NCI-H2171 (cell line): ENCODE results near the gene CDC42BPA.
"Not testable (repeated sequence)": the region's sequence is repeated elsewhere in the genome, so short reads cannot be mapped to it uniquely, and the experiment has no call there.

Experiments
- DNase-seq: peaks from one replicate; lab custom pipeline; 2025; lab: John Stamatoyannopoulos, UW

The CDC42BPA gene

DNA sequence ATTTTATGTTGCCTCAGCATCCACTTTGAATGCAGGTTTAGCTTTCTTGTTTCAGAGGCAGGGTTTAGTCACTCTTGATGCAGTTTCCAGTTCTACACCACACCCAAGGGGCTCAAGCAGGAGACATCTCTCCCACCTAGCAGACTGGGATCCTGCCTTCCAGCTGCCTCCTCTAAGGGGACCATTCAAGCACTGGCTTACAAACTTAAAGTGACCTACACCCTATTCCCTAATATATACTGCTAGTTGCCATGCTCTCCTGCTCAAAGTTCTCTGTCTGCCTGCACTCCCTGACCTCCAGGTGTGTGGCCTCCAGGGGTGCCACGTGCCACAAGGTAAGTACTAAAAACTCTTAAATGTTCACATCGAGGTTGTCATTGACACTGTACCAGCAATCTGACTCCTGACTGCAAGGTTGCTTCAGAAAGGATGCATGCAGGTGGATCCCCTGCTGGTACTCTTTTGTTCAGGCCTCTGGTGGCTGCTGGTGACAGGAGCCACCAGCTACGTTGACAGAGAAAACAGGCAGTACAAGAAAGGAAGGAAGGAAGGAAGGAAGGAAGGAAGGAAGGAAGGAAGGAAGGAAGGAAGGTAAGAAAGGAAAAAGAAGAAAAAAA is 192.3 kb downstream of the CDC42BPA start:
- no peak for DNase-seq

DNA sequence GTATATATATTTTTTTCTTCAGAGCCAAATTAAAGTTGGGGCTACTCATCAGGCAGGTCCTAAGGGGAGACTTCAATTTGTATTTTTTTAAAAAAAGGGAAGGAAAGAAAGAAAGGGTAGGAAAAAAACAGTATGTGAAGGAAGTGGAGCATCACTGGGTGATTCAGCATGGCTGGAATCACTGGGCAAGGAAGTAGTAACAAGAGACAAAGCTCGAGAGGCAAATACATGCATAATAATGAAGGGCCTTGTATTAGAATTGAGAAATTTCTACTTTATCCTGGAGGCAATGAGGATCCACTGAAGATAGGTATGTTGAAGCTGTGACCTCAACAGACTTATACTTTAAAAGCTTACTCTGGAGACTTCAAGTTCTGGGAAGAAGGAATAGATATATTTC is 193.8 kb downstream of the CDC42BPA start:
- DNase-seq, result no peak

GRCh38 chr1:227120826-227121225 is 197.5 kb downstream of the CDC42BPA start:
- peak; percentile 38 for DNase-seq

GRCh38 chr1:227112538-227112937 is 205.8 kb downstream of the CDC42BPA start:
- no peak for DNase-seq

DNA sequence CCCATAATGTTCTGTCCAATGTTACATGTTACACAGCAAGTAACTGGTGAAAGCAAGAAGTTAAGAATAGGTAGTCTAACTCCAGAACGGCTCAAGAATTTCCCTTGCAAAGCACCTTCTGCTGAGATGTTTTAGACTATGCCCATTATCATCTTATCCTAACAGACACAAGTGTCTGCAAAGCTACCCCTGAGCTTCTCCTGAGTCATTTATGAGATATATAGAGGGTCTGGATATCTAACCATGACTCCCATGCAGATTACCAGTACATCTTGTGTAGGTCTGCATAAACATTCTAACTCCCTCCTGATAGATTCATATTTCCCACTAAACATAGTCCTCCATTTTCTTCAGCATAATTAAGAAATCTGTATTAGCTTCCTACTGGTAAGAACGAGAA is 206.5 kb downstream of the CDC42BPA start:
- DNase-seq, result no peak

DNA sequence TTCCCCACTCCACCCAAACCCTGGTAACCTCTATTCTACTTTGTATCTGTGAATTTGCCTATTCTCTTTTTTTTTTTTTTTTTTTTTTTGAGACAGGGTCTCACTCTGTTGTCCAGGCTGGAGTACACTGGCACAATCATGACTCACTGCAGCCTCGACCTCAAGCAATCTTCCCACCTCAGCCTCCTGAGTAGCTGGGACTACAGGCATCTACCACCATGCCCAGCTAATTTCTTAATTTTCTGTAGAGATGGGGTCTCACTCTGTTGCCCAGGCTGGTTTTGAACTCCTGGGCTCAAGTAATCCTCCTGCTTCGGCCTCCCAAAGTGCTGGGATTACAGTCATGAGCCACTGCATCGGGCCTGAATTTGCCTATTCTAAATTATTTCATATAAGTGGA is 213.0 kb downstream of the CDC42BPA start:
- not testable (repeated sequence) for DNase-seq

DNA sequence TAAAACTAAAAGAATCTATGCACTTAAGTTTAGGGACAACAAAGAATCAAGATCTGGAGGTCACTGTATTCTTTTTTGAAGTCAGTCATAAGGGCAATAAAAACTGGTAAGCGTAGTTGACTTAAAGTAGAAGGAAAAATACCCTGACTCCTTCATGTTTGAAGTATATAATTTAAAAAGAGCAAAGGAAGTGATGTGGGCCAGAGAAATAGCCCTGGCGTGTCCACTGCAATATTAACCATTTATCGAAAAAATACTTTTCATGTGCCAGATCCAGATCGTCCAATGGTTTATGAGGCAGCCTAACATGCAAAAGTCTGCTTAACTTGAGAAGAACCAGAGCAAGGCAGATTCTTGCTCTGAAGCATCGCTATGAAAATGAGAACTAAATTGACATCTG is 216.2 kb downstream of the CDC42BPA start:
- no peak for DNase-seq

GRCh38 chr1:227094249-227094966 is 223.9 kb downstream of the CDC42BPA start:
- DNase-seq, result no peak

GRCh38 chr1:227093309-227093708 is 225.0 kb downstream of the CDC42BPA start:
- DNase-seq, result no peak

GRCh38 chr1:227092069-227092468 is 226.2 kb downstream of the CDC42BPA start:
- no peak for DNase-seq

- no peak for DNase-seq
Observed at GRCh38 chr1:227086636-227087035, 231.7 kb downstream of the CDC42BPA start.

GRCh38 chr1:227082999-227083746 is 235.1 kb downstream of the CDC42BPA start:
- no peak for DNase-seq

DNA sequence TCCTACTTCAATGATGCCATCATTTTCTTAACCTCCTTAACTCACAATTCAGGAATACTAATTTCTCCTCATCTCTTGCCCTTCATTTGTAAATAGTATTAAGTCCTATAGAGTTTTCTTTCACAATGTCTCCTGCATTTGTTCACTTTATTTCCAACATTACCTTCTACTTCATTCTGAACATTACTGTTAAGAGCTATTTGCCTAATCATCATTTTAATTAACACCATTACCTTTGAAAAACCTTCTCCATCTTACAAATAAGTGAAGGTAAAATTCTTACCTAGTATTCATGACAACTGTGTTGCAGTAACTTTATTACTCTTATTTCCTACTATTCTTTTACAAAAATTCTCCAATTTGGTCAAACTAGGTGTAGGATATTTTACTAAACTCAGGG is 240.5 kb downstream of the CDC42BPA start:
- DNase-seq, result no peak

GRCh38 chr1:227073786-227074185 is 244.5 kb downstream of the CDC42BPA start:
- DNase-seq, result no peak

DNA sequence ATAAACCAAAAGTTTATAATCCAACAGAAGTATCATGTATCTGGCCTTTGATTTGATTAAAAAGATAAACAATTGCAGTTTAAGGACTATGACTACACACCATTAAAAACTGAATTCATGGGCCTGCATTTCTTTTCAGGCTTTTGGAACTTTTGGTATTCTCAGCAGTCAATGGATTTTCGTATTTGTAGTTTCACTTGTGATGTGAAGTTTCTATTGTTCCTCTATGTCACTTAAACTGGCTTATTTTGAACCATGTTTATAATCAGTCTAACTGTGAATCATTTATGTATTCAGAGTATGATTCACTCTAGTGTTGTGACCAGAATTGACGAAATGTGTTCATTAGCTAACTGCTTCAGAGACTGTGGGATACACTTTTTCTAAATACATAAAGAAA is 245.3 kb downstream of the CDC42BPA start:
- no peak for DNase-seq

- DNase-seq, result no peak
Observed at GRCh38 chr1:227071895-227072587, 246.3 kb downstream of the CDC42BPA start.

DNA sequence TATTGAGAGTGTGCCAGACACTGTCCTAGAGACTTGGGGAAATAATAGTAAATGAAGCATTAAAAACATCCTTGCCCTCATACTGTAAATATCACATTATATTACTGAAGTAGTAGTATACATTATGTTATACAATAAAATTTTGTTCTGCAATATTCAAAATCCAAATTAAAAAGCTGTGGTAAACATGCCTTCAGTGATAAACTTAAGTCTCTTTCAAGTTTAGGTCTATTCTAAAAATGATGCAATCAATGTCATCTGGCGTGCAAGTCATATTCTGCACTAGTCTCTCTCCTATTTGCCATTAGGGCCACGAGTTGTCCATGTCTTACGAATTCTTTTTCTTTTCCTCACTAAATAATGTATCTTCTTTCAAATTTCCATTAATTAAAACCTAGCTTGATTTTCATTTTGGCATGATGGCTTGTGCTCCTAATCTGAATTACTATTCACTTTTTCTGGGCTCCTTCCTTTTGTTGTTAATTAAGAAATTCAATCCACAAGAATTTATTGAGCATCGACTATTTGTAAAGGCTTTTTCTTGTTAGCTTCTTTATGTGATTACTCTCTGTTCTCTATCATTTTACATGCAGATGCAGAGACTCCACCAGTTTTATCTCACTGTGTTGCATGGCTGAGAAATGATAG is 247.5 kb downstream of the CDC42BPA start:
- no peak for DNase-seq

- DNase-seq, result no peak
Observed at GRCh38 chr1:227069490-227069889, 248.8 kb downstream of the CDC42BPA start.

DNA sequence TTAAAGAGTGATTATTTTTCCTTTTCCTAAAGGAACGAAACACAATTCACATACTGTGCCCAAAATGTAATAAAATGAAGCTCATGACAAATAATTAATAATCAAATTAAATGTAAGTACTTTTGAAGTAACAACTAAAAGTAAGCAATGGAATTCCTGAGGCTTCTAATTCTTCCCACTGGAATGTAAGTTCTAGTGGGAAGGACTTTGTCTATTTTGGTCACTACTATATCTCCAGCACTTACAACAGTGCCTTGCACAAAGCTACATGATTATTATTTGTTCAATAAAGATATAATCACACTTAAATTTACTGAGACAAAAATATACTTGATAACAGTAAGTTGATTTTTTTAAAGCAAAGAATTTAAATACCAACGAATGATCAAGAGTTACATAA is 249.4 kb downstream of the CDC42BPA start:
- DNase-seq, result no peak

GRCh38 chr1:227066999-227067398 is 251.3 kb downstream of the CDC42BPA start:
- no peak for DNase-seq

DNA sequence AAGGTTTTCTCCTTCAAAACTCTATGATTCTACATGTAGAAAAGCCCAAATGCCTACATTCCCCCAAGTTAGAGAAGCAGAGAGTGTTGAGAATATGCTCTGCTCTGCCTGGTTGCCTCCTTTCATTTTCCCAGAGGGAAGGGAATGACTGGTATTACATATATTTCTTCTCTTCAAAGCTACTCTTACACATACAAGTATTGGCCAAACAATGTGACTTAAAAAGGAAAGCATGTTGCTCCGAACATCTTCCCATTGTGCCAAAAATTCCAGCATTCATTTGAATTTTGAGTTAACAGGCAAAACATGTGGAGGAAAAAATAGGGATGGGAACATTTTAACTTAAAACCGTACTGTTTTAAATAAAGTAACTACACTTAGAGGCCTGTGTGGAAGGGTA is 253.0 kb downstream of the CDC42BPA start:
- no peak for DNase-seq

- no peak for DNase-seq
Observed at GRCh38 chr1:227062306-227062705, 256.0 kb downstream of the CDC42BPA start.
